Activated CD4-positive, alpha-beta T cell treated with anti-CD3 and anti-CD28 coated beads, Interleukin-2, amount 50 U/mL, for 4 hours (primary cell): ENCODE results near the gene HBZ.
"Not testable (repeated sequence)": the region's sequence is repeated elsewhere in the genome, so short reads cannot be mapped to it uniquely, and the experiment has no call there.

ENCODE experiments used
- DNase-seq, 2 experiments: peaks; one replicate each; pipeline ENCODE4 v3.0.0-alpha.2; 2020

The HBZ gene

DNA sequence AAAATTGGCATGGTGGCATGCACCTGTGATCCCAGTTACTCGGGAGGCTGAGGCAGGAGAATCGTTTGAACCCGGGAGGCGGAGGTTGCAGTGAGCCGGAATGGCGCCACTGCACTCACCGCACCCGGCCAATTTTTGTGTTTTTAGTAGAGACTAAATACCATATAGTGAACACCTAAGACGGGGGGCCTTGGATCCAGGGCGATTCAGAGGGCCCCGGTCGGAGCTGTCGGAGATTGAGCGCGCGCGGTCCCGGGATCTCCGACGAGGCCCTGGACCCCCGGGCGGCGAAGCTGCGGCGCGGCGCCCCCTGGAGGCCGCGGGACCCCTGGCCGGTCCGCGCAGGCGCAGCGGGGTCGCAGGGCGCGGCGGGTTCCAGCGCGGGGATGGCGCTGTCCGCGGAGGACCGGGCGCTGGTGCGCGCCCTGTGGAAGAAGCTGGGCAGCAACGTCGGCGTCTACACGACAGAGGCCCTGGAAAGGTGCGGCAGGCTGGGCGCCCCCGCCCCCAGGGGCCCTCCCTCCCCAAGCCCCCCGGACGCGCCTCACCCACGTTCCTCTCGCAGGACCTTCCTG is 27.7 kb downstream of the HBZ start, which contains the start of gene HBQ1:
Gene HBQ1 (plus strand): TSS at position 359 of the 575 bp plus-strand sequence. CDS start 28 bp downstream, at position 387.
- DNase-seq: no peak

DNA sequence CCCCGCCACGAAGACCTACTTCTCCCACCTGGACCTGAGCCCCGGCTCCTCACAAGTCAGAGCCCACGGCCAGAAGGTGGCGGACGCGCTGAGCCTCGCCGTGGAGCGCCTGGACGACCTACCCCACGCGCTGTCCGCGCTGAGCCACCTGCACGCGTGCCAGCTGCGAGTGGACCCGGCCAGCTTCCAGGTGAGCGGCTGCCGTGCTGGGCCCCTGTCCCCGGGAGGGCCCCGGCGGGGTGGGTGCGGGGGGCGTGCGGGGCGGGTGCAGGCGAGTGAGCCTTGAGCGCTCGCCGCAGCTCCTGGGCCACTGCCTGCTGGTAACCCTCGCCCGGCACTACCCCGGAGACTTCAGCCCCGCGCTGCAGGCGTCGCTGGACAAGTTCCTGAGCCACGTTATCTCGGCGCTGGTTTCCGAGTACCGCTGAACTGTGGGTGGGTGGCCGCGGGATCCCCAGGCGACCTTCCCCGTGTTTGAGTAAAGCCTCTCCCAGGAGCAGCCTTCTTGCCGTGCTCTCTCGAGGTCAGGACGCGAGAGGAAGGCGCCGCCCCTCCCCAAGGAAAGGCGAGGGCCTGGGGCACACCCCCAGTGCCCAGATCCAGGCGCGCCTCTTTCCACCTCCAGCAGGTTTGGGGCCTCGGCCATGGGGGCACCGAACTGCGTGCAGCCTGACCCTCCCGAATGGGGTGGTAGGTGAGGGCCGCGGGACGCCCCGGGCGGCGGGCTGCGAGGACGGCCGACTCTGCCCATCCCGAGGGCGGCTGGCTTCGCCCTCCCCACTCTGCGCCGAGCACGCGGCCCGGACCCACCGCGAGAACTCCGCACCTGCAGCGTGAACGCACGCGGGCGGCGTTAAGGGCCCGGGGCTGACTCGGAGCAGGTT is 28.5 kb downstream of the HBZ start:
- peak; percentile 78 to 83 for DNase-seq

DNA sequence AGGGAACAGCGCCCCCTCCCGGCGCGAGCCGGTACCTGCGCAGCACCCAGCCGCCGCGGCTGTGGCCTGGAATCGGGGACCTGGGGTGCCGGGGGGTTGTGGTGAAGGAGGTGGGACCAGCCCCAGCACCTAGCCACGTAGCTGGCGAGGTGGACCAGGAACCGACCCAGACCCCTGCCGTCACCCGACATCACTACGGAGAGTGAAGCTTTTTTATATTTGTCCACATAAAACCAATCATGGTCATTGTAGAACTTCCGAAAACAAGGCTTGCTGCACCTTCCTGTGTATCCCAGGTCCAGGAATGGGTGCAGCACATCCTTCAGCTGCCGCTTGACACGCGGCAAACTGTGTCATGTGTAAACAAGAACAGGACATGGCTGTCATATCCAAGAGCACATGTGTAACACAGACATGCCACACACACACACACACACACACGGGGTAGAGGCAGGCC is 29.1 kb downstream of the HBZ start:
- DNase-seq: no peak

DNA sequence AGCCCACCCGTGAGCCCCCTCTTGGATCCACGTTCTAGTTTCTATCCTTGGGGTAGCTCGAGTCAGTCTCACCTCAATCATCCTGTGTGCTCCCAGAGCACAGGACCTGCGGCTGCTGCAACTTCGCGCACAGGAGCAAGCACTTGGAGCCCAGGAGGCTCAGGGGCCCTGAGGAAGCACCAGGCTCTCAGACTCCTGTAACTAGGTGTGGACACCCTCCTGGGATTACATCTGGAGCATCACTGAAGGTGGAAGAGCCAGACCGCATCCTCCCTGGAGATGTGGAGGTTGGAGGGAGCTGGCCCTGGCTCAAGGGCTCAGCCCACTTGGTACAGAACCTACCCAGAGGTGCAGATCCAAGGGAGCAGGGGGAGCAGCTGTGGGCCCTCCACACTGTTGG is 30.6 kb downstream of the HBZ start:
- DNase-seq: no peak

DNA sequence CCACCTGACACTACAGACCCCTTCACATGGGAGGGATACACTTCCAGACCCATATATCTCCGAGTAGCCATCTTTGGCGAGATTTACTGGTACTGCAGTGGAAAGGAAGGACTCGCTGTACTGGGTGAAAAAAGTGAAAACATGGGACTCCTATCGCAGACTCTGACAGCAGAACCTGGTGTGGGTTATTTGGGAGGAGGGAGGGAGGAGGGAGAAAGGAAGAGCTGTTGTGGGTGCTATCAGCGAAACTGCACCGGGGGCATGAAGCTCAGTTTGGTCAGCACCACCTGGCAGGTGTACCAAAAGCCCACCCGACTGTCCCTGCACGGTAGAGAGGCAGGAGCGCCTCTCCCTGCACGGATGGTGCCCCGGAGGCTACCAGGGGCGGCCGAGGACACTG is 32.8 kb downstream of the HBZ start:
- no peak for DNase-seq

DNA sequence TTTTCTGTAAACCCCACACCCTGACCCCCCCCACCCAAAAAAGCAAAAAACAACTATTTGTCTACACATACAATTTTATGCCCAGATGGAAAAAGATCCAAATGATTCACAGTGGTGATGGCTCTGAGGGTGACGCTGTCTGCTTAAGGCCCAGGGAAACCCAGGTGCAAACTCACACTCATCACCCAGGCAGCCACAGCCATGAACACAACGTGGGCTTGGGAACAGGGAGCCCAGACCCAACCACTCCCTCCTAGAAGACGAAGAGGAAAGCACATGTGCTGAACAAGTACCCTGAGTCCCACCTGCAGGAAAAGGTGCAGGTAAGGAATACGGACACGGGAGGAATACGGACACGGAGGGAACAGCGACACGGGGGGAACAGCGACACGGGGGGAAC is 33.2 kb downstream of the HBZ start:
- DNase-seq: no peak

DNA sequence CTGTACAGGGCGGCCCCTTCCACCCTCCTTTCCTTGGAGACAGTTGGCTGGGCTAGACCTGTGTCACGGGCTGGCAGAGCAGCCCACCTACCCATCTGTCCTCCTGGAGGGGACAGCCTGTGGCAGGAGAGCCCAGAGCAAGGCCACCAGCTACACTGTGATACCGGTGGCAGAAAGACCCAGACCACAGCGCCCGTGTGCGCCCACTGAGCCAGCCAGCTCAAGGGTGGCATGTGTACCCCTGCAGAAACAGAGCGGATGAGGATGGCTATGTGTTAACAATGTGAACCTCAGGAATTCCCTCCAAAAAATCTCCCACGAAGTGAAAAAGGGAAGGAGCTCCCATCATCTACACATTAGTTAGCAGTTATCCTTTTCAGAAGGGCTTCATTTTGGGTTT is 34.9 kb downstream of the HBZ start:
- no peak for DNase-seq

DNA sequence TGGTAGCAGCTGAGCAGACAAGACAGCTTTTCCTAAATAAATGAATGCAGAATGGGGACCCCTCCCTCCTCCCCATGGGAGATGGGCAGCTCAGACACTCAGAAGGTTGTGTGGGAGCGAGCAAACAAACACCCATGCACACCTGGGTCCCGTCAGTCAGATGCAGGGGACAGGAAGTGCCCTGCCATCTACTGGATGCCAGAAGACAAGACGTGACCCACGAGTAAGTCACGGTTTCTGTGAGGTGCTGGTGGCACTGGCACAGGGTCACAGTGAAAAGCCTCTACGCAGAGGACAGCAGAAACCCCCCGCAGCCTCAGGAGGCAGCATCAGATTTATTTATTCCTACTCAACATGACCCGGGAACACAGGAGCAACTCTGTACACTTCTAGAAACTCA is 36.2 kb downstream of the HBZ start:
- no peak for DNase-seq

DNA sequence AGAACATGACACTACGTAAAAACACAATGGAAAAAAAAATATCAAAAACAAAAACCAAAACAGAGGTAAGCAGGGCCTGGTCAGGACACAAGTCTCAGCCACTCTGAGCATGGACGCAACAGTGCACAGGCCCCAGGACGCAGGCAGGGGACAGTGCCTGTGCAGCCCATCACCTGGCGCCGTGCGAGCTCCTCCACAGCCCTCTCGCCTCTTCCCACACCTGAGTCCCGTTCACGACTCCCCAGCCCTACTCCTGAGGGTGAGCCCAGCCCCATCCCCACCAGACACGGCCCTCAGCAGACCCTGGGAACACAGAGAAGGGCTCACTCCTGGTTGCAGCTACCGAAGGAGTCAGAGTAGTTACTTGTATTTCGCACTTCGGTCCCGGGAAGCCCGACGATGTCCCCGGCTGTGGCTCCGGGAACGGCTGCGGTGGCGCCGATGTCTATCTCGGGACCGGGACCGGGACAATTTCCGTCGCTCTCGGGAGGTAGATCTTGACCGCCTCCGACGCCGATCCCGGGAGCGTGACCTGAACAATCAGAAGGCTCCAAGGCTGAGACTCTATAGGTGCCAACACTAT is 37.3 kb downstream of the HBZ start:
- no peak for DNase-seq

DNA sequence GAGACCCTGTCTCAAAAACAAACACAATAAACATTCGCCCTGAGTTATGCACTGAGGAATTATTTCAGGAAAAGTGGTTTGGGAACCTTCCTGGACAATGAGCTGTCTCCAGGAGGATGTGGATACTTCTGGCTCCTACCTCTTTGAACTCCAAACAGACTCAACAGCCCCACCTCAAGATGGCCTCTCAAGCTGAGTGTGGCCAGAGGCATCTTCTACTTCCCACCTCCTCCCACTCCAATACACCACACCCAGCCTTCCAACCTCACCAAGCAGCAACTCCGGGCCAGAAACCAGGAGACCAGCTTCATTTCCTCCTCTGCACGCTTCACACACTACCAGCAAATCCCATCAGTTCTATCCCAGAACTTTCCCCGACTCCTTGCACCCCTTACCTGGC is 39.4 kb downstream of the HBZ start:
- no peak for DNase-seq

DNA sequence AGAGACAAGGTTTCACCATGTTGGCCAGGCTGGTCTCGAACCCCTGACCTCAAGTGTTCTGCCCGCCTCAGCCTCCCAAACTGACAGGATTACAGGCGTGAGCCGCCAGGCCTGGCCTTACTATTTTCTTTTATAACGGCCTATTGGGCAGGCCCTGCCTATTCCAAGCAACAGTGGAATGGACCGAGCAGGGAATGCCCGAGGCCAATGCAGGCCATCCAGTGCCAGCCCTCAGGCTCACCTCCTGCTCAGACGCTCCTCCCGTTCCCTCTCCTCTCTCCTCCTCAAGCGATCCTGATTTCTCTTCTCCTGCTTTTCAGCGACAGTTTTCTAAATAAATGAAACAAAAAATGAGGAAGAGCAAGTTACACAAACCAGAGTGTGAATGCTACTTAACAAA is 40.2 kb downstream of the HBZ start:
- DNase-seq: no peak

DNA sequence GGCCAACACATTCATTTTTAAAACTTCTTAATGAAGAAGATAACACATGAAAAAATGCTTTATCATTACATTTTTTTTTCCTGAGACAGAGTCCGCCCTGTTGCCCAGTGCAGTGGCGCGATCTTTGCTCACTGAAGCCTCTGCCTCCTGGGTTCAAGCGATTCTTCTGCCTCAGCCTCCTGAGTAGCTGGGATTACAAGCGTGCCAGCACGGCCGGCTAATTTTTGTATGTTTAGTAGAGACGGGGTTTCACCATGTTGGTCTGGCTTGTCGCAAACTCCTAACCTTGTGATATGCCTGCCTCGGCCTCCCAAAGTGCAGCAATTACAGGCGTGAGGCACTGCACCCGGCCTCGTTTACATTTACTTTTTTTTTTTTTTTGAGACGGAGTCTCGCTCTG is 41.0 kb downstream of the HBZ start:
- DNase-seq: no peak

DNA sequence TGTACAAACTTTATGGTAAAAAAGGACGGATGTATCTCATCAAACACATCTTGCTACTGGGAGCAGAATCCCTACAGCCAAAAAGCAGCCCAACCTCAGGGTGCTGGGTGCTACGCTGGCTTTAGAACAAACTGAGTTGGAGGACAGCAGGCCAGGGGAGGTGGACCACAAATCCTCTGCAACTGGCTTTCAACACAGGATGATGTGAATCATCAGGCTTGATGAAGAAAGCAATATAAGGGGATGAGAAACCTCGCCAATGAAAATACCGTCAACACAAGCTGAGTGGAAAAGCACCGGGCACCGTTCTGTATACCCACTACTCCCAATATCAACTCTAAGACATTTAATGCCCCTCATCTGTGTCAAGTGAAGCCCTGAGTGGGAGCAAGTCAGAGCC is 42.1 kb downstream of the HBZ start:
- no peak for DNase-seq

DNA sequence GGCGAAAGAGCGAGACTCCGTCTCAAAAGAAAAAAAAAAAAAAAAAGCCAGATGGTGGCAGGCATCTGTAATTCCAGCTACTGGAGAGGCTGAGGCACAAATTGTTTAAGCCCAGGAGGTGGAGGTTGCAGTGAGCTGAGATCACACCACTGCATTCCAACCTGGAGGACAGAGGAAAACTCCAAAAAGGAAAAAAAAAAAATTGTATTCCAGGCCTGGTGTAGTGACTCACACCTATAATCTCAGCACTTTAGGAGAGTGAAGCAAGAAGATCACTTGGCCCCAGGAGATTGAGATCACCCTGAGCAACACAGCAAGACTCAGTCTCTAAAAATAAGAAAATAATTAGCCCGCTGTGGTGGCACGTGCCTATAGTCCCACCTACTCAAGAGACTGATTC is 47.9 kb downstream of the HBZ start:
- DNase-seq: no peak

DNA sequence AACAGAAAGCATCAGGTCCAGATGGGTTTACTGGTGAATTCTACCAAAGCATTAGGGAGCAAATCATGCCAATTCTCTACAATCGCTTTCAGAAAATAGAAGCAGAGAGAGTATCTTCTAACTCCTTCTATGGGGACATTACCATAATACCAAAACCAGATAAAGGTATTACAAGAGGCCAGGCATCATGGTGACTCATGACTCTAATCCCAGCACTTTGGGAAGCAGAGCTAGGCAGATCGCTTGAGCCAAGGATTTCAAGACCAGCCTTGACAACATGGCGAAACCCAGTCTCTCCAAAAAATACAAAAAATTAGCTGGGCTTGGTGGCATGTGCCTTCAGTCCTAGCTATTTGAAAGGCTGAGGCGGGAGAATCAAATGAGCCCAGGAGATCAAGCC is 50.8 kb downstream of the HBZ start:
- no peak for DNase-seq

DNA sequence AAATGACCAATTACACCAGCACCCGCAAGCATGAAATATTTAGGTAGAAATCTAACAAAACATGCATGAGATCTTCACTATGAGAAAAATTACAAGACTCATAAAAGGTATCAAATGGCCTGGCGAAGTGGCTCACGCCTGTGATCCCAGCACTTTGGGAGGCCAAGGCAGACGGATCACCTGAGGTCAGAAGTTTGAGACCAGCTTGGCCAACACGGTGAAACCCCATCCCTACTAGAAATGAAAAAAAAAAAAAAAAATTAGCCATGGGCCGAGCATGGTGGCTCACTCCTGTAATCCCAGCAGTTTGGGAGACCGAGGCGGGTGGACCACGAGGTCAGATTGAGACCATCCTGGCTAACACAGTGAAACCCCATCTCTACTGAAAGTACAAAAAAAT is 51.6 kb downstream of the HBZ start:
- DNase-seq: not testable (repeated sequence)
